OCI-LY1 (cell line): ENCODE data around the gene RIPK3.

Experiments used
- H2AFZ ChIP-seq: fragments of 200-600 bp; sonication (generic), shearing (Covaris generic); 2 replicates; pipeline ENCODE4 v1.6.0; 2014; ENCODE audit warnings: antibody characterized with exemption, mild to moderate bottlenecking, low read length
- H3F3A ChIP-seq: fragments of 200-600 bp; sonication (generic), shearing (Covaris generic); 2 replicates; pipeline ENCODE4 v1.6.0; 2014; ENCODE audit warnings: mild to moderate bottlenecking, antibody characterized with exemption, low read length, moderate library complexity; ENCODE audit not compliant: insufficient read depth
- H3K27ac ChIP-seq: fragments of 200-600 bp; sonication (generic); 2 replicates; pipeline ENCODE4 v1.5.1; 2014; ENCODE audit warnings: low read length, mixed run types, mild to moderate bottlenecking, low read depth; ENCODE audit not compliant: poor library complexity, severe bottlenecking
- H3K27me3 ChIP-seq: fragments of 200-600 bp; sonication (generic); 2 replicates; pipeline ENCODE4 v1.6.0; 2014; ENCODE audit warnings: antibody characterized with exemption, mild to moderate bottlenecking, low read length, moderate library complexity; ENCODE audit not compliant: insufficient read depth
- H3K36me3 ChIP-seq: fragments of 200-600 bp; sonication (generic); 2 replicates; pipeline ENCODE4 v1.6.1; 2014; ENCODE audit warnings: mild to moderate bottlenecking, antibody characterized with exemption, low read length, moderate library complexity, mixed read lengths; ENCODE audit not compliant: insufficient read depth
- H3K4me1 ChIP-seq: fragments of 200-600 bp; sonication (generic); 2 replicates; pipeline ENCODE4 v1.5.1; 2014; ENCODE audit warnings: mild to moderate bottlenecking, low read length, moderate library complexity; ENCODE audit not compliant: insufficient read depth, severe bottlenecking
- H3K4me2 ChIP-seq: fragments of 200-600 bp; sonication (generic), shearing (Covaris generic); 2 replicates; pipeline ENCODE4 v1.6.1; 2014; ENCODE audit warnings: low read length
- H3K4me3 ChIP-seq: fragments of 200-600 bp; sonication (generic); 2 replicates; pipeline ENCODE4 v1.5.1; 2014; ENCODE audit warnings: low read length, low read depth, mild to moderate bottlenecking, mixed read lengths; ENCODE audit not compliant: poor library complexity, severe bottlenecking
- H3K79me2 ChIP-seq: fragments of 200-600 bp; shearing (Covaris generic); 2 replicates; pipeline ENCODE4 v1.6.1; 2016; ENCODE audit warnings: mixed run types, low read length, mixed read lengths; ENCODE audit not compliant: insufficient read depth
- H3K9ac ChIP-seq: fragments of 200-600 bp; sonication (generic), shearing (Covaris generic); 2 replicates; pipeline ENCODE4 v1.6.1; 2014; ENCODE audit warnings: mild to moderate bottlenecking, low read length, mixed read lengths
- H3K9me2 ChIP-seq: fragments of 200-600 bp; sonication (generic), shearing (Covaris generic); 2 replicates; pipeline ENCODE4 v1.6.1; 2014; ENCODE audit warnings: low read depth, mild to moderate bottlenecking, low read length, mixed read lengths
- H3K9me3 ChIP-seq: fragments of 200-600 bp; shearing (Covaris generic); 2 replicates; pipeline ENCODE4 v1.6.1; 2014; ENCODE audit warnings: low read length, mixed read lengths
- H4K20me1 ChIP-seq: fragments of 200-600 bp; sonication (generic), shearing (Covaris generic); 2 replicates; pipeline ENCODE4 v1.6.0; 2016; ENCODE audit warnings: mild to moderate bottlenecking, low read length; ENCODE audit not compliant: insufficient read depth
- EZH2 ChIP-seq: fragments of 200-600 bp; sonication (generic), shearing (Covaris generic); IDR thresholded peaks from 2 replicates; pipeline ENCODE4 v1.8.0; 2017; ENCODE audit warnings: borderline replicate concordance, mixed run types, mild to moderate bottlenecking, antibody characterized with exemption, low read length, moderate library complexity, mixed read lengths
- TF ChIP-seq, protein P1 (sequence below): fragments of 200-600 bp; sonication (generic), shearing (Covaris generic); IDR thresholded peaks from 2 replicates; pipeline ENCODE4 v1.5.1; 2017; ENCODE audit warnings: mild to moderate bottlenecking, antibody characterized with exemption, low read length, moderate library complexity, mixed read lengths

RIPK3 gene

GRCh38 chr14:24310265-24310645 lies 29.5 kb downstream of the RIPK3 start:
- TF ChIP-seq, protein P1, sequence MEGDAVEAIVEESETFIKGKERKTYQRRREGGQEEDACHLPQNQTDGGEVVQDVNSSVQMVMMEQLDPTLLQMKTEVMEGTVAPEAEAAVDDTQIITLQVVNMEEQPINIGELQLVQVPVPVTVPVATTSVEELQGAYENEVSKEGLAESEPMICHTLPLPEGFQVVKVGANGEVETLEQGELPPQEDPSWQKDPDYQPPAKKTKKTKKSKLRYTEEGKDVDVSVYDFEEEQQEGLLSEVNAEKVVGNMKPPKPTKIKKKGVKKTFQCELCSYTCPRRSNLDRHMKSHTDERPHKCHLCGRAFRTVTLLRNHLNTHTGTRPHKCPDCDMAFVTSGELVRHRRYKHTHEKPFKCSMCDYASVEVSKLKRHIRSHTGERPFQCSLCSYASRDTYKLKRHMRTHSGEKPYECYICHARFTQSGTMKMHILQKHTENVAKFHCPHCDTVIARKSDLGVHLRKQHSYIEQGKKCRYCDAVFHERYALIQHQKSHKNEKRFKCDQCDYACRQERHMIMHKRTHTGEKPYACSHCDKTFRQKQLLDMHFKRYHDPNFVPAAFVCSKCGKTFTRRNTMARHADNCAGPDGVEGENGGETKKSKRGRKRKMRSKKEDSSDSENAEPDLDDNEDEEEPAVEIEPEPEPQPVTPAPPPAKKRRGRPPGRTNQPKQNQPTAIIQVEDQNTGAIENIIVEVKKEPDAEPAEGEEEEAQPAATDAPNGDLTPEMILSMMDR: no peak
- no peak for TF ChIP-seq EZH2
- Histone ChIP-seq H3K4me1 (peaks cover 32% of the 10 kb centered on the region), H3F3A (no peaks in the 10 kb centered on the region), H2AFZ (no peak overlapping the region), H3K27ac (peak overlapping the region; percentile 45), H3K36me3 (peaks cover 36% of the 10 kb centered on the region), H3K4me2 (peak overlapping the region; percentile 64), H3K79me2 (no peaks in the 10 kb centered on the region), H4K20me1 (no peaks in the 10 kb centered on the region), H3K9ac (peak overlapping the region; percentile 65; the same call in 1 of the 2 replicates), H3K9me3 (no peaks in the 10 kb centered on the region), H3K9me2 (no peaks in the 10 kb centered on the region), H3K27me3 (no peaks in the 10 kb centered on the region), H3K4me3 (peak overlapping the region; percentile 55)

DNA sequence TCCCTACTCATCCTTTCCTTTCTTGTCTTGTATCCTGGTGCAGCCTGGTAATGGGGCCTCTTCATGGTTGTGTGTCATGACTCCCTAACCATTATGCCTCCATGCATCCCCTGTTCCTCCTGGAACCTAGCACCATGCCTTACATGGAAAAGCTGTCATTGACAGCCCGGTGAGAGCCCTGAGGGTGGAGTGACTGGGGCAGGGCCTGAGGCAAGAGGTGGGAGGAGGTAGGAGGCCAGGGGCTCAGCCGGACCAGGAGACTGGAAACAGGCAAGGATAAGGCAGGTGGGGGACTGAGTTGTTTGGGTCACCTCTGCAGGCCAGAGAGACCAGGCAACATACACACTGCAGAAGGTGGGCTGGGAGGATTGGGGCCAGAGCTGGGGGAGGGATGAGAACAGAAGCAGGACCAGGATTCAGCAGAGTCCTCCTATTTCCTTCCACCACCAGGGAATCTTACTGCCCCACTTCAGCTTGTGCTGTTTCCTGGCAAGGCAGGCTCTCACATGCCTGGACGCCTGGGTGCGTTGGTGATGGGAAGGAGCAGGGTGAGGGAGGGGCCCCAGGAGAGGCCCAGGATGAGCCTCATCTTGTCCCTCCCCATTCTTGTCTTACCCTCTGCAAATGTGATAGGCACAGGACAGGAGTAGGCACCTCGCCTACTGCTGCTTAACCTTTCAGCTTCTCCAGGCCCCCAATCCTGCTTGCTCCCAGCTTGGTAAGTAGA lies 30.1 kb downstream of the RIPK3 start, which contains the start of gene LTB4R2:
TSS of gene LTB4R2 (plus strand) at position 603 of the 727 bp plus-strand sequence. CDS start 525 bp downstream, outside the sequence.
- Histone ChIP-seq H3K36me3 (peaks cover 41% of the 10 kb centered on the region), H3K27me3 (no peaks in the 10 kb centered on the region), H3K9ac (peak within 1 kb of the TSS; percentile 65; the same call in 1 of the 2 replicates), H3K4me3 (peak within 1 kb of the TSS; percentile 55), H3K79me2 (no peaks in the 10 kb centered on the region), H2AFZ (no peak within 1 kb of the TSS), H3F3A (no peaks in the 10 kb centered on the region), H3K4me1 (peaks cover 32% of the 10 kb centered on the region), H4K20me1 (no peaks in the 10 kb centered on the region), H3K9me3 (no peaks in the 10 kb centered on the region), H3K4me2 (peak within 1 kb of the TSS; percentile 64), H3K9me2 (no peaks in the 10 kb centered on the region), H3K27ac (peak within 1 kb of the TSS; percentile 45)
- TF ChIP-seq EZH2: no peak
- TF ChIP-seq, protein P1: no peak

DNA sequence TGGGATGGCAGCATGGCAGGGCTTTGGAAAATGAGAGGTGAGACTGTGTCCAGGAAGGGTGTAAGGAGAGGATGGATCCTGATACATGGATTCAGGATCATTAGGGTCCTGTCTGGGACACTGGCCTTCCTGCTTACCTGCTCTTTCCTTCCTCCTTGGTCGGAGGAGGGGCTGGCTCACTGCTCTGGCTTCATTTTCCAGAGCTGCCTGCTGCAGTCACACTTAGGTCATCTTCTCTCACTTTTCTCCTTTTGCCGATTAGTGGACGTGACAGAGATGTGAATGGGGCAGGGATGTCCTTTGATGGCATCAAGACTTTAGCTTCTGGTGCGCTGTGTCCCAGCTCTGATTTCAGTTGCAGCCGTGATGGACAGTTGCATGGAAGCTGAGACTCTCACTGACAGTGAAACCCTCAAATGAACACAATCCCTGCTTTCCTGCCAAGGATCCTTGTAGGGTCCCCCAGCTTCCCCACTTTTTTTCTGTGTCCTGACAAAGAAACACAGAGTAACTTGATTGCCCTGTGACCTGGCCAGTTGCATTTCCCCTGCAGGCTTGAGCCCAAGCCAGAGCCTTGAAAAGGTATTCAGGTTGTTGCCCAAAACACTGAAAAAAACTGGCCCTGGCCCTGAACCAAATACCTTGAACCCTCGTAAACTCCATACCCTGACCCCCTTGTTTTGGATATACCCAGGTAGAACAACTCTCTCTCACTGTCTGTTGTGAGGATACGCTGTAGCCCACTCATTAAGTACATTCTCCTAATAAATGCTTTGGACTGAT lies 31.3 kb downstream of the RIPK3 start:
- no peak overlapping the region for H3K9ac ChIP-seq
- H3K79me2 ChIP-seq: no peaks in the 10 kb centered on the region
- H3K9me3 ChIP-seq: no peaks in the 10 kb centered on the region
- no peak overlapping the region for H3K4me3 ChIP-seq
- no peak overlapping the region for H3K4me2 ChIP-seq
- no peak overlapping the region for H2AFZ ChIP-seq
- no peaks in the 10 kb centered on the region for H3K9me2 ChIP-seq
- TF ChIP-seq EZH2: no peak
- TF ChIP-seq, protein P1: peak; percentile 4; the same call in 1 of the 2 replicates
- peaks cover 32% of the 10 kb centered on the region for H3K4me1 ChIP-seq
- no peaks in the 10 kb centered on the region for H4K20me1 ChIP-seq
- H3K27ac ChIP-seq: no peak overlapping the region
- H3K27me3 ChIP-seq: no peaks in the 10 kb centered on the region
- peaks cover 53% of the 10 kb centered on the region for H3K36me3 ChIP-seq
- H3F3A ChIP-seq: no peaks in the 10 kb centered on the region
